Erythroblast (primary cell): ENCODE data around the gene SCD5.

Experiments used
- DNase-seq, 2 experiments: peaks; one replicate each; lab custom pipeline; 2025; lab: John Stamatoyannopoulos, UW
- GATA1 ChIP-seq: IDR thresholded peaks from 2 replicates; pipeline ENCODE4 v1.6.1; 2011; ENCODE audit warnings: low read depth, mild to moderate bottlenecking, control low read depth, low read length, moderate library complexity
- POLR2A ChIP-seq: IDR thresholded peaks from 2 replicates; pipeline ENCODE4 v1.6.1; 2011; ENCODE audit warnings: mild to moderate bottlenecking, low read length

Gene SCD5

GRCh38 chr4:82711158-82711785, 87.3 kb downstream of the SCD5 start:
- TF ChIP-seq POLR2A (no peak), GATA1 (no peak)
- no peak for DNase-seq

- TF ChIP-seq GATA1: no peak
- no peak for TF ChIP-seq POLR2A
- DNase-seq: no peak
These were observed 88.2 kb downstream of the SCD5 start for GRCh38 chr4:82710197-82710929.

DNA sequence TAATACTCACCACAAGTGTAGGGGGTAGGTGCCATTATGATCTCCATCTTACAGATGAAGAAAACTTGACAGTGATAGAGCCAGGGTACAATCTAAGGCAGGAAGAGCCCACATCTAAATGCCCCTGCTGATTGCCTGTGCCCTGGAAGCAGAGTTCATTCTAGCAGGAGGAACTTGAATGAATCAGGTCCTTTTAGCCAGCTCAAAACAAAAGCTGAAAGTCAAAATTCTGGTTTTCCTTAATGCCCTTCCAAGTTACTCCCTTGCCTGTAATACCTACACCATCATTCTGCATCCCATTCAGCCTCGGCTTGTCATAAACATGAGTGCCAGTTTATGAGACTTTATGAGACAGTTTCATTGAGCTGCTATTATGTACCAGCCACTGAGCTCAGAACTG, 89.6 kb downstream of the SCD5 start:
- no peak for DNase-seq
- TF ChIP-seq POLR2A: no peak
- no peak for TF ChIP-seq GATA1

GRCh38 chr4:82706349-82707000, 92.1 kb downstream of the SCD5 start:
- no peak for DNase-seq
- no peak for TF ChIP-seq GATA1
- TF ChIP-seq POLR2A: no peak

DNA sequence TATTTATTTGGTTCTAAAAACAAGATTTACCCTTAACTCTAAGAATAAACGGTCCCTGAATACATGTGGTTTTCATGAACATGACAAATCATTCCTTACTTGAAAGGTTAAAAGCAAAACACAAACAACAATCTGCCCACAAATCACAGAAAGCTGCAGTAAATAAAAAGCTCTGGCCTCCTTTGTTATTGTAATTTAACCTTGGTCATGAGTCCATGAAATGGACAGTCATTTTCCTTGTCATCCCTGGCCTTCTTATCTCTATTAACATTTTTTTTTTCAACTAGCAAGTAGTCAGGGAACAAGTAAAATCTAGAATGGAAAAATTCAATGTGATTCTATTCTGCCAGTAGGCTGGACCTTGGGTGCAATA, 92.7 kb downstream of the SCD5 start:
- TF ChIP-seq GATA1: no peak
- TF ChIP-seq POLR2A: no peak

GRCh38 chr4:82705169-82705927, 93.2 kb downstream of the SCD5 start:
- no peak for TF ChIP-seq GATA1
- no peak for TF ChIP-seq POLR2A
- no peak for DNase-seq

More for the DNA sequence above, 92.7 kb downstream of the SCD5 start:
- DNase-seq: no peak

DNA sequence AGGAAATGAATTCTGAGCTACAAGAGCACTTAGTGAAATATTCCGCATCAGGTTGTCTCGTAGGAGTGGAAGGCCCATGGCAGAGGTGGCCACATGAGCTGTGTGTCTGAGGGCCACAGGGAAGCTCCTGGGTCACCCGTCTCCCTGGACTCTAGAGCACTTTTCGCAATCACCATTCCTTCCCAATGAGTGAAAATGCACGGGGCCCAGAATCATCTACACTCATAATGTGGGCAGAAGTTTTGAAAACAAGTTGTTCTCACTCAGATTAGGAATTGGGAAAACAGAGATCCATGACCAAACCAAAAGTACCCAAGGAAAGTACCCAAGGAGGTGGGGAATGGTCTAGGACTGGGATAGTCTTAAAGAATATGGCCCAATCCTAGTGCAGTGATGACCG, 94.4 kb downstream of the SCD5 start:
- no peak for TF ChIP-seq GATA1
- no peak for DNase-seq

DNA sequence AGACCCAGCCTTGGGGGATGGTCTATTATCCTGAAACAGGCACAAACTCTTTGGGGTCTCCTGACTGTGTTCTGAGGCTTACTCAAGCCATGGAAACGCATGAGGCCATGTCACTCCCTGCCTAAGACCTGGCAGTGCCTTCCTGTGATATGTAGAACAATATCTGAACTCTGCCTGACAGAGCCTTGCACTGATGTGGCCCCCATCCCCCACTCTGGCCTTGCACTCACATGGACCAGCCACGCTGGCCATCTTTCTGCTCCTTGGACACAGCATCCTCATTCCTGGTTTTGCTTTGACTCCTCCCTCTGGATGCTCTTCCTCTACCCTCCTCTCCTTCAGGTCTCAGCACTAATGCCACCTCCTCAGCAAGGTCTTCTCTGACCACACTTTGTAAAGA, 100.2 kb downstream of the SCD5 start:
- no peak for TF ChIP-seq POLR2A
- TF ChIP-seq GATA1: no peak
- DNase-seq: no peak

DNA sequence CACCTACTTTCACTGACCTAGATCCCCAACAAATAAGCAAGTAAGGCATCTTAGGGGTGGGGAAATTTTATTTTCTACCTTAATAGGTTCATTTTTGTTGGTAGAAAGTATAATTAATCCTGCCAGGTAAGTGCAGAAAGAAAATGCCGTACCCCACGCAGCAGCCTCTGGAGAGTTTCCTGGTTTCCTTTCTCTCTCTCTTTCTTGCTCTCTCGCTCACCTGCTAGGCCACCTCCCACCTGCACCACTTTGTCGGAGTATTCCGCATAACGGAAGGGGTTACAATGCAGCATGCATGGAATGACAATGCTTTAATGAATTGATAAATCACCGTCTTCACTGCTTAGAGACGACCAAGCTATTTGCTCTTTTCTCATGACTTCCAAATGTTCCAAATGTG, 101.0 kb downstream of the SCD5 start:
- DNase-seq: no peak
- no peak for TF ChIP-seq GATA1
- TF ChIP-seq POLR2A: no peak

GRCh38 chr4:82696117-82696860, 102.3 kb downstream of the SCD5 start:
- DNase-seq: no peak
- TF ChIP-seq GATA1 (no peak), POLR2A (no peak)

DNA sequence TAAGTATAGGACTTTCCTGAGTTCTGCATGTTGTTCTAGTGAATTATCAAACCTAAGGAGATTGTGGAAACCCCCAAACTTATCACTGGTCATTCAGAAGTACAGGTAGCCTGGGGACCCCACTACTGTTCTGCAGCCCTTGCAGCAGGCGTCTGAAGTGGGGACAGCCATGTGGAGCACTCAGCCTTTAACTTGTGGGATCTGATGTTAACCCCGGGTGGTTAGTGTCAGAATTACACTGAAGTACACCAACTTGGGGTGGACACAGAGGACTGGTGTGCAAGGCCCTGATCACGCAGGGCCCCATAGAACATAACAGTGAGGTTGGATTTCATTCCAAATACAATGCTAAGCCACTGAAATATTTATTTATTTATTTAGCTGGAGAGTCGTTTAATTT, 103.7 kb downstream of the SCD5 start:
- TF ChIP-seq POLR2A (no peak), GATA1 (no peak)
- DNase-seq: no peak

DNA sequence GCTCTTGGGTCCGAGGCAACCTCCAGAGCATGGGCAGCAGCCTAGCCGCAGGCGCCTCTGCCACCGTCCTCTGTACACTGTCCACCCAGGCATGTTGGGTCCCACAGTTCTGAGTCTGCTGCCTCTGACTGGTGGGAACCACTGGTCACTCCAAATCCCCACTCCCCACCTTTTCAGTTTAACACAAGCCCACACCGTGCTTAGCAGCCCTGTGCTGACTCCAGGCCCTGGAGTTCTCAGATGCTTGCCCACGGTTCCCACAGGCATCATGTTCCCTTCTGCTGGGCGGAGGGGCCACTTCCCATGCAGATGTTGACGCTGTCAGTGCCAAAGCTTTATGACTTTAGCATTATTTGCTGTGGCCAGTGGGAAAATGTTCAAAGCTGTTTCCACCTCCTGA, 104.5 kb downstream of the SCD5 start:
- TF ChIP-seq GATA1 (no peak), POLR2A (no peak)
- DNase-seq: no peak
